ENCODE measurements around the gene MOXD1.
"Not testable (repeated sequence)": the region's sequence is repeated elsewhere in the genome, so short reads cannot be mapped to it uniquely, and the experiment has no call there.

Gene MOXD1

DNA sequence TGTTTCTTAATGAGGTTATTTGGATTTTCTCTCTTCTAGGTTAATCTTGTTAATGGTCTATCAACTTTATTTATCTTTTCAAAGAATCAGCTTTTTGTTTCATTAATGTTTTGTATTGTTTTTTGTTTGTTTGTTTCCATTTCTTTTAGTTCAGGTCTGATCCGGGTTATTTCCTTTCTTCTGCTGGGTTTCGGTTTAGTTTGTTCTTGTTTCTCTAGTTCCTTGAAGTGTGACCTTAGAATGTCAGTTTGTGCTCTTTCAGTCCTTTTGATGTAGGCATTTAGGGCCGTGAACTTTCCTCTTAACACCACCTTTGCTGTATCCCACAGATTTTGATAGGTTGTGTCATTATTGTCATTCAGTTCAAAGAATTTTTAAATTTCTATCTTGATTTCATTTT is 49.3 kb downstream of the MOXD1 start:
- not testable (repeated sequence) for DNase-seq

- DNase-seq, result no peak
Measured at GRCh38 chr6:132348231-132348630, 53.0 kb downstream of the MOXD1 start.

DNA sequence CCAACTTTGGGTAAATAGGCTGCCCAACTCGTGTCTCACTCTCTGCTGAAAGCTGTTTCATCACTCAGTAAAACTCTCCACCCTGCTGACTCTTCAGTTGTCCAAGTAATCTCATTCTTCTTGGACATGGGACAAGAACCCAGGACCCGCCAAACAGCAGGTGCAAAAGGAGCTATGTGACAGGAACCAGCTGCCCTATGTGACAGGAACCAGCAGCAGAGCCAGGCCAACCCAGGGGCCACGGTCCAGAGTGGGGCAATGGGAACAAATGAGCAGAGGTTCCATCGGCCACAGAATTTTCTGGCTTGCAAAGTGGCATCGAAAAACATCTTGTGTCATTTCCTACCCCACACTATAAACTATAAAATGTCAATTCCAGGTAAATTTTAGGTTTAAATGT is 56.5 kb downstream of the MOXD1 start:
- no peak for DNase-seq

DNA sequence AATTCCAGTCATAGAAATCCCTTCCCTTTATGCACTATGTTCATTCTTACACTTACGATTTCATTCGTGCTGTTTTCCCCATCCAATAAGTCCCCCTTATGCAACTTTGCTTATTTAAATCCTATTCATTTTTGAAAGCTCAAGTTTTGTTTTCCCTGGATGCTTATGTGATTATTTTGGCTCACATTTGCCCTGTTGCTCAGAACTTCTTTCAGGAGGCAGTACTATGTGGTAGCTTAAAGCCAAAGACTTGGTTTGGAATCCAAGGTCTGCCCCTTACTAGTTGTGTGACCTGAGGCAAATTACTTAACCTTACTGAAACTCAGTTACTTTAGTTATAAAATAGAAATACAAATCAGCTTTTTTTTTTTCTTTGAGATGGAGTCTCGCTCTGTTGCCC is 59.6 kb downstream of the MOXD1 start:
- DNase-seq, result no peak

DNA sequence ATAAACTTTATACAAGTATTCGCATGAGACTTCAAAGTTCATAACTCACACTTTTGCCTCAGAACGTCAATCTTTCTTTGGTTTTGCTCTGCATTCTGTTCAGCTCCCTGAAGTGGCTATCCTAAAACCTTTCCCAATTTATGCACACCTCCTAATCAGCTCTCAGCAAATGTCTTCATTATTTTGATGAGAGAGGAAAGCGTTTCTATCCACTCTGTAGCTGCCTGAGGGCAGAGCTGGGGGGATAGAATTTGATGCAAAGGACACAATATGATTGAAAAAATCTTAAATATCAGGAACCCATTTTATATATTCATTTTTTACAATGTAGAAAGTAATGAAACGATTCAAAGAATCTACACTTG is 66.8 kb downstream of the MOXD1 start:
- no peak for DNase-seq

DNA sequence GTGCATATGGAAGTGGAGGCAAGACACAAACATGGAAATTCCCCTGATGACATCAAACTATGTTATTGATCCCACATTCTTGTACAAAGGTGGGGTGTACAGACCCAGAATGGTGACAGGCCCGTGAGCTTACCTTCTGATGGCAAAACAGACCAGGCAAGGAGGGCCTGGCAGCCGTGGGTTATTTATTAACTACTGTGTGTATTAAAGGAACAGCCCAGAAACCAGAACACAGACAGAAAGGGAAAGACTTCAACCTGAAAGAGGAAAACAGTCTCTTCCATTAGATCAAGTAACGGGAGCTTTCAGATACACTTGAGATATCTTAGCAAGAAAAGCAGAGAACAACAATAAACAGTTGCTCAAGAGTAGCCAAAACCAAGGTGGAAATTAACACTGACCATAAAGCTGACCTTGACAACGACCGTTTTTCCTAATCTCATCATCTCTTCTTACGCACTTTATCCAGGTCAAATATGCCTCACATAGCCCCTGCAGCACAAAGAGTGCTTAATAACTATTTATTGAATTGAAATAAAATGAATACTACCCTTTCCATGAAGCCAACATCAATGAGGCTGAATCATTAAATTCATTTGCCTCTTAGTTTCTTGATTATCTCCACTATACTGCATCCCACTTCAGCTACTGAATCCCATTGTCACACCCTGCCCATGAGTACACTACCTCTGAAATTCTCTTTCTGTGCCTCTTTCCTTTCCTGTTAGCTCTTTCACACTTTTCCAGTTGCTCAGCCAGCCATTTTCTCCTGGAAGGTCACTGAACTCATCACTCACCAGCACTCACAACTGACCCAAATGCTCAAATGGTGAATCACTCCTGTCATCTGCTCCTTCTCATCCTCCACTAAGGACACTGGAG is 67.4 kb downstream of the MOXD1 start:
- DNase-seq, result no peak

DNA sequence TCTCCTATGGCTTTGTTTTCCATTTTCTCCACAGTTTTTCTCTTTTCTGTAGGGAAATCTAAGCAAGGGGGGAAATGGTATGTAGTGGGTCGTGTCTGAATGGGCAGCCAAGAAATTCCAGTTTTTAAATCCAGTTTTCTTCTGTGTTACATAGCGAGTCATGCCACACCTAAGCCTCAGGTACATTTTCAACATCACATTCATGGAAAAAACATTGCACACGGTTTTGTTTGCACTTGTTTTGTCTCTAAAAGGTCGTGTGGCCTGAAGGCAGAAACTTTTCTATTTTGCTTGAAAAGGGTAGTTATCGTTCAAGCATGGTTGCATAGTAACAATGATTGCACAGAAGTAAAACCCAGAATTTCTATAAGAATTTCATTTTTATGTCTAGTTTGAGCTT is 70.5 kb downstream of the MOXD1 start:
- DNase-seq, result no peak

DNA sequence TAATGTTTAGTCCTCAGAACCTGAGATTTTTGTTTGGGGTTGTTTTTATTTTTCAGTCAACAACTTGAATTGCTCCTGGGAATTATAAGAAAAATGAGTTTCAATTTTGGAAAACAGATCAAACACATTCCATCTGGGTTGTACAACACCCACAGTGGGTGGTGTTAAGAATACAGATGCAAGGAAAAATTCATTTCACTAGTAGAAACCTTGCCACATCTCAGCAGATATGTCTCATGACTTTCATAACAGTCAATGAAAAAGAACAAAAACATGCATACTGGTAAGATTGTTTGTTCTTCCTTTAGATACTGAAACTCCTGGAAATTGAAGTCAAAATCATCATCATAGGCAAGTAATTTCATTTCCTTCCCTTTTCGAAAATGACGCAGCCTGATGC is 78.9 kb downstream of the MOXD1 start:
- no peak for DNase-seq

DNA sequence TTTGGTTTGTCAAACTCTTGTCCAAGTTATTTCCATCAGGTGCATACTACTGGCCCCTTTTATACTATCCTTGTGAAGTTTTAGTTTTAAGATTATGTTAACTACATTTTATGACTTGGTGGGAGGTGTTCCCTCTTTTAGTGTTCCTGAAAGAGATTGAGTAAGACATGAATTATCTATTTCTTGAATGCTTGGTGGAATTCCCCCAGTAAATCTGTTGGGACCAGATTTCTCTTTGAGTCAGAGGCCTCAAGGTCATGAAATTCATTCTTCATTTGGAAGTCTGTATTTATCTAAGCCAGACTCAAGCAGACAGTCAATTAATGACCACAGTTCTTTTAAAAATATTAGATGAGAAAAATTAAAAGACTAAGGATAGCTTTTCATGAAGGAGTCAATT is 81.3 kb downstream of the MOXD1 start:
- no peak for DNase-seq

DNA sequence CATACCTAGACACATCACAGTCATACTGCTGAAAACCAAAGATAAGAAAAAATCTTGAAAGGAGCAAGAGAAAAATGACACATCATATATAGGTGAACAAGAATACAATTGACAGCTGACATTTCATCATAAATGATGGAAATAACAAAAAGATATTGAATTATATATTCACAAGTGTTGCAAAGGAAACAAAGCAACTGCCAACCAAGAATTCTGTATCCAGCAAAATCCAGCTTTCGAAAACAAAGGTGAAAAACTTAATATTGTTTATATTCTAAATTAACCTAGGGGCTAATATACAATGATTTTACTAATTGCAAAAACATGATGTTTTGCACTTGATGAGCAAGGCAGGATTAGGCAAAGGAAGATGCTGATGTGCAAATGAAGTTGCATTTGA is 84.3 kb downstream of the MOXD1 start:
- DNase-seq, result no peak

- no peak for DNase-seq
Measured at GRCh38 chr6:132314432-132314831, 86.8 kb downstream of the MOXD1 start.

DNA sequence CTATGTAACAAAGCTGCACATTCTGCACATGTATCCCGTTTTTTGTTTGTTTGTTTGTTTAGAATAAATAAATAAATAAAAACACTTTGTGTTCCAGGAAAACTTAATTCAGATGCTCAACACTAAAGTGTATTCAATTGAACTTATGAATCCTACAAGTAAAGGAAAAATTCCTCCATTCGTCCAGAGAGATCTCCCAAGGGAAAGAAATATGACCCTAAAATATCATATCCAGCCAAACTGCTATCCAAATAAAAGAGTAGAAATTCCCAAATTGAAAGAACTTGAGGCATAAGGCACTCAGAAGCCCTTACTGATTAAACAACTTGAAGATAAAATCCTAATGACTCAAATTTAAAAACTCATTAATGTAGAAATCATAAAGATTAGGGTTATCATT is 90.4 kb downstream of the MOXD1 start:
- DNase-seq, result no peak

- not testable (repeated sequence) for DNase-seq
Measured at GRCh38 chr6:132310151-132310550, 91.1 kb downstream of the MOXD1 start.

- no peak for DNase-seq
Measured at GRCh38 chr6:132304891-132305305, 96.4 kb downstream of the MOXD1 start.

DNA sequence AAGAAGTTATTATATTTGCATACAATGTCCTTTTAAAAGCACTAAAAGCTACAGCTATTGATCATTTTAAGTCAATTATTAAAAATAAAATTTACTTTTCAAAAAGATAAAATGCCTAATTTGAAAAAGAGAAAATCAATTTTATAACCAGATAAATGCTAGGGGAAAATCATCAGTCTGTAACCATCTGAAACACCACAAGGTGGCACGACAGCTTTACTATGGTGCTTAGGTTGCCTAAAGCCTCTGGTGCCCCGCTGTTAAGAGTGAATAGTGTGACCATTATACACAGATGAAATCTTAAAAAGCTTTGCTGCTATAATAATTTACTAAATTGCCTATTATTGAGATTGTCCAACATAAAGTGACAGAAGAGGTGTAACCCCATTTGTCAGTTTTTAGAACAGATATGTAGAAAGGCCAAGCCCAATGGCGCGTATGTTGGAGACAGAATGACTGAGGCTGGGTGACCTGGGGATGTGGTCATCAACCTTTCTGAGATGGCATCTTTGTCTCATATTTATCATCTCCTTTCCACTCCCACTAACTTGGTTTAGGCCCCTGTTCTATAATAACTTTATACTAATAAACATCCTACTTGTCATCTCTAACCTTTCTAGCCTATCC is 100.8 kb downstream of the MOXD1 start:
- no peak for DNase-seq

DNA sequence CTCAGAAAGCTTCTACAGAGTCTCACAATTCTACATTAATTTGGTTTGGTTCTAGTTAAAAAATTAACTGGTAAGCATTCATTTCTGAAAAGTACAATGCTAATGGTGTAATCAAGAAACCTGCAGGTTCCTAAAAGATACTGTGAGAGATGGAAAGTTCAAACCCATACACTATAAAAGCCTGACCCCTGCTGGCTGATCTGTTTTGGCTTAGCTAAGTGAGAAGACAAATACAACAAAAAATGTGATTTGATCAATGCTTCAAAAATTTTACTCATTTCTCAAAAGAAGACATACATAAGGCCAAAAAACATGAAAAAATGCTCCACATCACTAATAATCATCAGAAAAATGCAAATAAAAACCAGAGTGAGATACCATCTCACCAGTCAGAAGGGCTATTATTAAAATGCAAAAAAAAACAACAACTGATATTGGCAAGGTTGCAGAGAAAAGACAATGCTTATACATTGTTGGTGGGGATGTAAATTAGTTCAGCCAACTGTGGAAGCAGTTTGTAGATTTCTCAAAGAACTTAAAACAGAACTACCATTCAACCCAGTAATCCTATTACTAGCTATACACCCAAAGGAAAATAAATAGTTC is 102.8 kb downstream of the MOXD1 start:
- DNase-seq, result no peak

- no peak for DNase-seq
Measured at GRCh38 chr6:132289756-132290155, 111.5 kb downstream of the MOXD1 start.

GRCh38 chr6:132287101-132287500 is 114.2 kb downstream of the MOXD1 start:
- no peak for DNase-seq

DNA sequence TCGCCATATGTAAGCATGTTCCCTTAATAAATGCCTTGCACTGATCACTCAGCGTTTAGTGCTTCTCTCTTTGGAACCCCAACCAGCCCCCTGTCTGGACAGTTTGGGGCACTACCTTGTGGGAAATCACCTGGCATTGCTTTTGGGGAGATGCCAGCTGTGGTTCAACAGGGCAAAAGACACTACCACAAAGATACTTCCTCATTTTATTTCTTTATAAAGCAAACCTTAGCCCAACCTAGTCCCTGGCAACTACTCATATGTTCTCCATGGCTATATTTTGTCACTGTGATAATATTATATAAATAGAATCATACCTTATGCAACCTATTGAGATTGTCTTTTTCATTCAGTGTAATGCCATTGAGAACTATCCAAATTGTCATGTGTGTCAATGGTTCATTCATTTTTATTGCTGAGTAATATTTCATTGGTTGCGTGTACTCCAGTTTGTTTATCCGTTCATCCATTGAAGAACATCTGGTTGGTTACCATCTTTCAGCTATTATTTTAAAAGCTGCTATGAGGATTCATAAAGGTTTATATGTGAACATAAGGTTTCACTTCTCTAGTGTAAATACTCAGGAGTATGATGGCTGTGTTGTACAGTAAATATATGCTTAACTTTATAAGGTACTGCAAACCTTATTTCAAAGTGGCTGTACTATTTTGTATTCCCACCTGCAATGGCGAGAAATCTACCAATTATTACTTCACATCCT is 114.8 kb downstream of the MOXD1 start:
- no peak for DNase-seq

DNA sequence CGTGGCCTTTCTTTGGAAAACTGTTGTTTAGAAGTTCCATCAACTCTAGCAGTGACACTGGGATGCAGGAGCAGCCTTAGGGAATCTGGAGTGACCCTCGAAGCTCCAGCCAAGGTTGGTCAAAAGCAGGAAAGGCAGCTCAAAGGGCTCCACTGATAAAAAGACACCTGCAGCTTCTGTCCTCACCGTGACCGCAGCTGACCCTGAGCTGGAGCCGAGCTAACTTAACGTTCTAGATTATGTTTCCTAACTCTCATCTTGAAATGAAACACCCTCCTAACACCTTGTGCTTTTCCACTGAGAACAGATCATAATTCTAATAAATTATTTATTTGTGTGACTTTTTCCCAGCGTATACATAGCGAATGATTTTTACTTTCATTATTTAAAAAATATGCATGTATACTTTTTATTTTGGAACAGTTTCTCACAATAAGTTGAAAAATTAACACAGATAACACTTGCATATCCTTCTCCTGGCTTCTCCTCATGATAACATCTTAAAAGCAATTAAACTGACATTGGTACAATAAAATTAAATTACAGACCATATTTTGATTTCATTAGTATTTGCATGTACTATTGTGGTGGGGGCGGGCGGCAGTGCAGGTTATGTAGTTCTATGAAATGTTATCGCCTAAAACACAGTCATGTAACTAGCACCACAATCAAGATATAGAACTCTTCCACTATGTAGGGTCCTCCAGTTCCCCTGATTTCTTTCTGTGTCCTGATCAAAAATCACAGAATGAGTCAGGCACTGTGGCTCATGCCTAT is 116.1 kb downstream of the MOXD1 start:
- no peak for DNase-seq

DNA sequence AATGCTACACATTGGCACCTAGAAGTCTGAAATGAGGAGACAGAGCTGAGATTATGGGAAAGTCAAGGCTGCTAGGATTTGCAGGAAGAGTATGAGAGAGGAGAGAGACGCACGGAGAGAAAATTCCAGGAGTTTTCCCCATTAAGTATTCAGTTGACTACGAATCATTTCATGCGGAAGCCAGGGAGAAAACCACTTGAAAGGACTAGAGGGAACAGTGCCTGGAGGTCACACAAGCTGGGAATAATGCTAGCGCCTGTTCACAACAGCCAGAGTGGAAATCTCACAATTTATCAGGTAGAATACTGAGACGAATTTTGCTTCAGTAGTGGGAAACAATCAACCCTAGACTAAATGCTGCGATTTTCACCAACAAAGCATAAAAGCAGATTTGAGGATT is 118.6 kb downstream of the MOXD1 start:
- no peak for DNase-seq

DNA sequence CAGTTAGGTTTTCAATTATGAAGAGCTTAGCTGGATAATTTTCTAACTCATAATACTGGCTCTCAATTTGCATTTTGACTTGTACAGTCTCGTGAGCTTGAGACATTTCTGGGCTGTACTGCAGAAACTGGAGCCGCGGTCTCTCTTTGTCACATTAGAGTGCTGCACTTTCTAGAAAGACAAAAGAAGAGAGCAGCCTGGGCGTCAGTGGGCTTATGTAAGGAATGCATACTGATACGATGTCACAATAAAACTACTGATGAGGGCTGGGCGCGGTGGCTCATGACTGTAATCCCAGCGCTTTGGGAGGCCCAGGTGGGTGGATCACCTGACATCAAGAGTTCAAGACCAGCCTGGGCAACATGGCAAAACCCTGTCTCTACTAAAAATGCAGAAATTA is 120.8 kb downstream of the MOXD1 start:
- DNase-seq, result no peak
